ENCODE measurements around the gene DOCK6.
A peak's percentile ranks its signal among the peaks of the same experiment; 100 is the strongest.

Gene DOCK6

DNA sequence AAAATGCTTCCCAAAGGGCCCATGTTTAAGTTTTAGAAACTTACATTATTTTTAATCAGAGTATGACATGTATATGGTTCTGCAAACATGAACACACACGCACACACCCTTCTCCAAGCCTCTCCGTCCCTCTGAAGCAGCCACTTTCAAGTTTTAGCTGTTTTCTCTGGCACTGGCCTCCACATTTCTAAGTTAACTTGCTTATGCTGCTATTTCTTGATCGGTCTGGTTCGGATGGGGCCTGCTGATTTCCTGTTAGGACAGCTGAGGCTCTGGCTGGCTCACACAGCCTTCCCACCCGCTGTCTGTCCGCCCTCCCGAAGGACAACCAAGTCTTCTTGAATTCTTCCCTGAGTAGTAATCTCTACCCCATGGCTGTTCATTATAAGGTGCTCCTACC is 111.1 kb downstream of the DOCK6 start:
- Histone ChIP-seq H3K9me3 (ENCODE audit: control insufficient read depth in 2 of 2, low read length in 2 of 2) (no peaks in the 10 kb centered on the region), H3K27me3 (ENCODE audit: control insufficient read depth in 2 of 2, insufficient read depth in 2 of 2, low read length in 2 of 2) (no peaks in the 10 kb centered on the region), H3K9ac (ENCODE audit: low read depth in 1 of 2, low read length in 2 of 2) (no peak overlapping the region), H3K27ac (ENCODE audit: low read depth in 2 of 2, low read length in 2 of 2) (peak overlapping the region in 1 of 2 donors; percentile 17), H3K4me3 (ENCODE audit: low read length in 2 of 2) (no peak overlapping the region), H3K4me1 (ENCODE audit: control insufficient read depth in 2 of 2, insufficient read depth in 2 of 2, low read length in 2 of 2) (peaks cover 12 to 13% of the 10 kb centered on the region in 2 donors), H3K36me3 (ENCODE audit: control insufficient read depth in 2 of 2, insufficient read depth in 2 of 2, low read length in 2 of 2) (no peaks in the 10 kb centered on the region)
